Neutrophil (primary cell): Measurements from ENCODE around the gene CHL1.

Source experiments
- H3K27ac ChIP-seq: fragments of 200-600 bp; sonication (generic); 2 replicates; pipeline ENCODE4 v1.5.1; 2016; ENCODE audit warnings: mild to moderate bottlenecking, moderate library complexity
- H3K27me3 ChIP-seq: fragments of 200-600 bp; sonication (generic); 2 replicates; pipeline ENCODE4 v1.6.0; 2016; ENCODE audit warnings: mild to moderate bottlenecking
- H3K36me3 ChIP-seq: fragments of 200-600 bp; sonication (generic); 2 replicates; pipeline ENCODE4 v1.5.1; 2017
- H3K4me1 ChIP-seq, 2 experiments: fragments of 200-600 bp in 1 of 2; sonication (generic) in 1 of 2; 1 replicate in 1 of 2; 2 replicates in 1 of 2; pipeline versions ENCODE4 v1.5.1 to v1.6.1; 2013 to 2016; ENCODE audit warnings: low read depth in 1 of 2, low read length in 1 of 2, mild to moderate bottlenecking in 1 of 2, moderate library complexity in 1 of 2; ENCODE audit not compliant: control insufficient read depth in 1 of 2, insufficient read depth in 1 of 2
- H3K4me3 ChIP-seq, 2 experiments: fragments of 200-600 bp in 1 of 2; sonication (generic) in 1 of 2; 1 replicate in 1 of 2; 2 replicates in 1 of 2; pipeline ENCODE4 v1.5.1; 2013 to 2016; ENCODE audit warnings: low read depth in 1 of 2, low read length in 1 of 2, mild to moderate bottlenecking in 1 of 2, moderate library complexity in 1 of 2
- H3K9me3 ChIP-seq: fragments of 200-600 bp; sonication (generic); 2 replicates; pipeline ENCODE4 v1.5.1; 2016
- CTCF ChIP-seq: fragments of 200-600 bp; sonication (generic); IDR thresholded peaks from 2 replicates; pipeline ENCODE4 v1.5.1; 2016; ENCODE audit warnings: antibody characterized with exemption

The CHL1 gene

GRCh38 chr3:291646-292436 lies 95.3 kb downstream of the CHL1 start:
- no peaks in the 10 kb centered on the region for H3K4me1 ChIP-seq

GRCh38 chr3:294096-294495 lies 97.5 kb downstream of the CHL1 start:
- Histone ChIP-seq H3K9me3 (no peaks in the 10 kb centered on the region), H3K4me3 (no peak overlapping the region), H3K27ac (no peak overlapping the region), H3K4me1 (no peaks in the 10 kb centered on the region), H3K36me3 (no peaks in the 10 kb centered on the region), H3K27me3 (no peaks in the 10 kb centered on the region)
- no peak for TF ChIP-seq CTCF

More at GRCh38 chr3:291646-292436, 95.3 kb downstream of the CHL1 start:
- H3K27ac ChIP-seq: no peak overlapping the region
- H3K36me3 ChIP-seq: no peaks in the 10 kb centered on the region
- H3K27me3 ChIP-seq: no peaks in the 10 kb centered on the region
- TF ChIP-seq CTCF: no peak
- H3K9me3 ChIP-seq: no peaks in the 10 kb centered on the region
- H3K4me3 ChIP-seq: no peak overlapping the region

GRCh38 chr3:294581-294980 lies 98.0 kb downstream of the CHL1 start:
- no peaks in the 10 kb centered on the region for H3K9me3 ChIP-seq
- H3K36me3 ChIP-seq: no peaks in the 10 kb centered on the region
- H3K27ac ChIP-seq: no peak overlapping the region
- H3K4me3 ChIP-seq: no peak overlapping the region
- no peaks in the 10 kb centered on the region for H3K27me3 ChIP-seq
- no peaks in the 10 kb centered on the region for H3K4me1 ChIP-seq
- no peak for TF ChIP-seq CTCF

GRCh38 chr3:295166-295565 lies 98.6 kb downstream of the CHL1 start:
- Histone ChIP-seq H3K4me1 (no peaks in the 10 kb centered on the region), H3K36me3 (no peaks in the 10 kb centered on the region), H3K27ac (no peak overlapping the region), H3K4me3 (no peak overlapping the region), H3K27me3 (no peaks in the 10 kb centered on the region), H3K9me3 (no peaks in the 10 kb centered on the region)
- TF ChIP-seq CTCF: no peak

GRCh38 chr3:297585-297984 lies 101.0 kb downstream of the CHL1 start:
- TF ChIP-seq CTCF: no peak
- Histone ChIP-seq H3K4me3 (no peak overlapping the region), H3K27ac (no peak overlapping the region), H3K27me3 (no peaks in the 10 kb centered on the region), H3K36me3 (no peaks in the 10 kb centered on the region), H3K4me1 (no peaks in the 10 kb centered on the region), H3K9me3 (no peaks in the 10 kb centered on the region)
